Ishikawa (cell line): Measurements from ENCODE around the gene EEPD1.

ENCODE experiments used
- CEBPB ChIP-seq: IDR thresholded peaks from 2 replicates; pipeline ENCODE4 v1.6.1; 2012
- CREB1 ChIP-seq: IDR thresholded peaks from 2 replicates; pipeline ENCODE4 v1.6.1; 2012; ENCODE audit warnings: low read depth
- EGR1 ChIP-seq: IDR thresholded peaks from 2 replicates; pipeline ENCODE4 v1.6.1; 2012
- EP300 ChIP-seq: IDR thresholded peaks from 2 replicates; pipeline ENCODE4 v1.6.1; 2012; ENCODE audit warnings: borderline replicate concordance
- FOXM1 ChIP-seq: IDR thresholded peaks from 2 replicates; pipeline ENCODE4 v1.6.1; 2012; ENCODE audit warnings: low read depth, borderline replicate concordance
- NFIC ChIP-seq: IDR thresholded peaks from 2 replicates; pipeline ENCODE4 v1.6.1; 2012
- RAD21 ChIP-seq: IDR thresholded peaks from 2 replicates; pipeline ENCODE4 v1.6.1; 2012; ENCODE audit warnings: low read depth
- TAF1 ChIP-seq: IDR thresholded peaks from 2 replicates; pipeline ENCODE4 v1.6.1; 2012; ENCODE audit warnings: low read depth, mild to moderate bottlenecking
- TCF12 ChIP-seq: IDR thresholded peaks from 2 replicates; pipeline ENCODE4 v1.6.1; 2012; ENCODE audit warnings: low read depth
- TEAD4 ChIP-seq: IDR thresholded peaks from 2 replicates; pipeline ENCODE4 v1.6.1; 2012
- YY1 ChIP-seq: IDR thresholded peaks from 2 replicates; pipeline ENCODE4 v1.6.1; 2012; ENCODE audit warnings: low read depth
- ZBTB7A ChIP-seq: IDR thresholded peaks from 2 replicates; pipeline ENCODE4 v1.6.1; 2012; ENCODE audit warnings: low read depth
- TF ChIP-seq, protein P1 (sequence below): IDR thresholded peaks from 2 replicates; pipeline ENCODE4 v1.6.1; 2012
- TF ChIP-seq, protein P2 (sequence below): IDR thresholded peaks from 2 replicates; pipeline ENCODE4 v1.6.1; 2012
- TF ChIP-seq, protein P3 (sequence below): IDR thresholded peaks from 2 replicates; pipeline ENCODE4 v1.6.1; 2012; ENCODE audit warnings: low read depth, mild to moderate bottlenecking

The EEPD1 gene

DNA sequence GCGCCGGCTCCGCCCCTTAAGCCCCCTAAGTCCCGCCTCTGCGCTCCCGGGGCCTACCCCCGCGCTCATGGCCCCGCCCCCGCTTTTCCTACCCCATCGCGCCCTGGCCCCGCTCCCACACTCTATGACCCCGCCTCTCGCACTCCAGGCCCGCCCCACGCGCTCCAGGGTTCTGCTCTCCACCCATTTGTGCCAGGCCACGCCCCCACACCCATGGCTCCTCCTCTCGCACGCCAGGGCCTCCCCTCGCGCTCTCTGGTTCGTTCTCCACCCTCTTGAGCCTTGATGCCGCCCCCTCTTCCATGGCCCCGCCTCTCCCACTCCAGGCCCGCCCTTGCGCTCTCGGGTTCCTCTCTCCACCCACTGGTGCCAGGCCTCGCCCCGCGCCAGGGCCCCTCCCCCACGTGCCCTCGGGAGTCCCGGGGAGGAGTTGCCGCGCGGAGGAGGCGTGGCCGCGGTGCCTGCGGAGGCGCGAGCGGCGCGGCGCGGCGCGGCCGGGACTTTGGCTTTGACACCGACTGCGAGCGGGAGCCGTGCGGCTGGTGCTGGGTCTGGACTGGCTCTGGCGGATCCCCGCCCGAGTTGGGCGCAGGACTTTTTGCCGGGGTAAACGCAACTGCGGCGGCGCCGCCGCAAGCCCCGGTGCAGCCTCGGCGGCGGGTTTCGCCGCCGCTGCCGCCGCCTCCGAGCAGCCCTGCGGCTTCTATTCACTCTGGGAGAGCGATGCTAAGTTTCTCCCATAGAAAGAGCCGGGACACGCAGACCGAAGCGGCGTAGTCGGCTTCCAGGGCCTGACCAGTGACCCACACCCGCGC lies at the start of gene EEPD1:
EEPD1 (plus strand) TSS at position 499 of the 815 bp plus-strand sequence. CDS start 1,071 bp downstream, outside the sequence.
- TF ChIP-seq CREB1 (no peak), NFIC (no peak), TCF12 (no peak; the same call in 1 of the 2 replicates), YY1 (no peak), EP300 (no peak), FOXM1 (no peak), TEAD4 (no peak), EGR1 (peak; percentile 21), TAF1 (peak; percentile 44; the same call in 1 of the 2 replicates), RAD21 (no peak)
- TF ChIP-seq, protein P1, sequence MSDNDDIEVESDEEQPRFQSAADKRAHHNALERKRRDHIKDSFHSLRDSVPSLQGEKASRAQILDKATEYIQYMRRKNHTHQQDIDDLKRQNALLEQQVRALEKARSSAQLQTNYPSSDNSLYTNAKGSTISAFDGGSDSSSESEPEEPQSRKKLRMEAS = peak; percentile 74
- TF ChIP-seq, protein P2, sequence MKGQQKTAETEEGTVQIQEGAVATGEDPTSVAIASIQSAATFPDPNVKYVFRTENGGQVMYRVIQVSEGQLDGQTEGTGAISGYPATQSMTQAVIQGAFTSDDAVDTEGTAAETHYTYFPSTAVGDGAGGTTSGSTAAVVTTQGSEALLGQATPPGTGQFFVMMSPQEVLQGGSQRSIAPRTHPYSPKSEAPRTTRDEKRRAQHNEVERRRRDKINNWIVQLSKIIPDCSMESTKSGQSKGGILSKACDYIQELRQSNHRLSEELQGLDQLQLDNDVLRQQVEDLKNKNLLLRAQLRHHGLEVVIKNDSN = peak; percentile 78

DNA sequence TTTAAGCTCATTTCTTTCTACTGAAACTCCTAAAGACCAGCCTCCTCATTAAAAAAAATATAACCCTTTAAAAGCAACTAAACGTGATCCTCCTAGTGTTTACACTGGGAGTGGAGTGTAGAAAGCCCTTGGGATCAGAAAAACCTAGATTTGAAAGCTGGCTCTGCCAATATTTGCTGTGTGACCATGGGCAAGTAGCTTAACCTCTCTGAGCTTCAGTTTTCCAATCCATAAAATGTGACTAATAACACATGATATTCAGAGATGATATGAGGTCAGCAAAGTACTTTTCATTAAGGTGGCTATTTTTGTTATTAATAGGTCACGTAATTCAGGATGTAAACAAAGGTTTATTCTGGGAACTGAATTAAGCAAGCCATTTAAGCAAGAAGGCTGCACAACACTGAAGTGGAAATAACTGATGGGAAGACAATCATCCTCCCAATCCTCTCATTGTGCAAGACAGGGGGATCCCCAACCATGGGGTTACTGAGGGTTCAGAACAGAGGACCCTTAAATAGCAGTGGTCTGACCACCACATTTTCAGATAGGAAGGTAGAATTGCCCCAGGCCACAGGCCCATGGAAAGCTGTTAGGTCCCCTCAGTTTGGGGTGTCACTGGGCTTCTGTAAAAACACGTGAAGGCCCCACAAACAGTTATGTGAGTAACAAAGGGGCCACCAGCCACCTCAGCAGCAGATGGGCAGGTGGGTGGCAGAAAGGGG lies 49.1 kb upstream of the EEPD1 start:
- TF ChIP-seq, protein P3, sequence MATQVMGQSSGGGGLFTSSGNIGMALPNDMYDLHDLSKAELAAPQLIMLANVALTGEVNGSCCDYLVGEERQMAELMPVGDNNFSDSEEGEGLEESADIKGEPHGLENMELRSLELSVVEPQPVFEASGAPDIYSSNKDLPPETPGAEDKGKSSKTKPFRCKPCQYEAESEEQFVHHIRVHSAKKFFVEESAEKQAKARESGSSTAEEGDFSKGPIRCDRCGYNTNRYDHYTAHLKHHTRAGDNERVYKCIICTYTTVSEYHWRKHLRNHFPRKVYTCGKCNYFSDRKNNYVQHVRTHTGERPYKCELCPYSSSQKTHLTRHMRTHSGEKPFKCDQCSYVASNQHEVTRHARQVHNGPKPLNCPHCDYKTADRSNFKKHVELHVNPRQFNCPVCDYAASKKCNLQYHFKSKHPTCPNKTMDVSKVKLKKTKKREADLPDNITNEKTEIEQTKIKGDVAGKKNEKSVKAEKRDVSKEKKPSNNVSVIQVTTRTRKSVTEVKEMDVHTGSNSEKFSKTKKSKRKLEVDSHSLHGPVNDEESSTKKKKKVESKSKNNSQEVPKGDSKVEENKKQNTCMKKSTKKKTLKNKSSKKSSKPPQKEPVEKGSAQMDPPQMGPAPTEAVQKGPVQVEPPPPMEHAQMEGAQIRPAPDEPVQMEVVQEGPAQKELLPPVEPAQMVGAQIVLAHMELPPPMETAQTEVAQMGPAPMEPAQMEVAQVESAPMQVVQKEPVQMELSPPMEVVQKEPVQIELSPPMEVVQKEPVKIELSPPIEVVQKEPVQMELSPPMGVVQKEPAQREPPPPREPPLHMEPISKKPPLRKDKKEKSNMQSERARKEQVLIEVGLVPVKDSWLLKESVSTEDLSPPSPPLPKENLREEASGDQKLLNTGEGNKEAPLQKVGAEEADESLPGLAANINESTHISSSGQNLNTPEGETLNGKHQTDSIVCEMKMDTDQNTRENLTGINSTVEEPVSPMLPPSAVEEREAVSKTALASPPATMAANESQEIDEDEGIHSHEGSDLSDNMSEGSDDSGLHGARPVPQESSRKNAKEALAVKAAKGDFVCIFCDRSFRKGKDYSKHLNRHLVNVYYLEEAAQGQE = no peak
- TF ChIP-seq TEAD4 = no peak

DNA sequence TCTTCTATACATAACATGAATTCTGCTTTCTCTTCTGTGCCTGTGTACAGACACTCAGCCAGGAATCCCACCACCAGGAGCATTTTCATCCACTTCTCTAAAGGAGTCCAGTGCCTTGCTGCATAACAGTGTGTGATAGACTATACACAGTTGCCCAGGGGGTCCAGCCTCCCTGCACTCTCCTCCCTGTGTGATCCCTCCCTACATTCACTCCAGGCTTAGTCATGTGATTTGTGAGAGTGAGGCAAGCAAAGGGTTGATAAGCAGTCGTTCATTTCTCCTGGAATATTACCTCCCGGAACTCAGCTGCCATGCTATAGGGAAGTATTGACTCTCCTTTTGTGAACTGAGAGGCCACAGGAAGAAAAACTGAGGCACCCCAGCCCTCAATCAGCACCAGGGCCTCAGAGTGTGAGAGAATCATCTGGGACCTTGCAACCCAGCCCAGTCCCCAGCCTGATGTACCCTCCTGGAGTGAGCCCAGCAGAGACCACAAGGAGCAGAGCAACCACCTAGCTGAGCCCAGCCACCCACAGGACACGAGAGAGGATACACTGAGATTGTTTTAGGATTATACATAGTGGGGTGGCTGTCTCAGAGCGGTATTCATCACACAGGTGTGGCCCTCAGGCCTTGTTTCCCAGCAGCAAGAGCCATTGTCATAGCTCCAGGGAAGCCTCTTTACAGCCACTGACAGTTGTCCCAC lies 45.0 kb upstream of the EEPD1 start:
- TF ChIP-seq EP300 = no peak
- TF ChIP-seq CEBPB = no peak
- TF ChIP-seq, protein P3 = no peak
- TF ChIP-seq TAF1 = no peak
- TF ChIP-seq YY1 = no peak
- TF ChIP-seq ZBTB7A = no peak
- no peak for TF ChIP-seq CREB1
- TF ChIP-seq, protein P1 = no peak
- no peak for TF ChIP-seq FOXM1
- no peak for TF ChIP-seq EGR1
- TF ChIP-seq TEAD4 = no peak
- no peak for TF ChIP-seq RAD21
- TF ChIP-seq TCF12 = no peak

DNA sequence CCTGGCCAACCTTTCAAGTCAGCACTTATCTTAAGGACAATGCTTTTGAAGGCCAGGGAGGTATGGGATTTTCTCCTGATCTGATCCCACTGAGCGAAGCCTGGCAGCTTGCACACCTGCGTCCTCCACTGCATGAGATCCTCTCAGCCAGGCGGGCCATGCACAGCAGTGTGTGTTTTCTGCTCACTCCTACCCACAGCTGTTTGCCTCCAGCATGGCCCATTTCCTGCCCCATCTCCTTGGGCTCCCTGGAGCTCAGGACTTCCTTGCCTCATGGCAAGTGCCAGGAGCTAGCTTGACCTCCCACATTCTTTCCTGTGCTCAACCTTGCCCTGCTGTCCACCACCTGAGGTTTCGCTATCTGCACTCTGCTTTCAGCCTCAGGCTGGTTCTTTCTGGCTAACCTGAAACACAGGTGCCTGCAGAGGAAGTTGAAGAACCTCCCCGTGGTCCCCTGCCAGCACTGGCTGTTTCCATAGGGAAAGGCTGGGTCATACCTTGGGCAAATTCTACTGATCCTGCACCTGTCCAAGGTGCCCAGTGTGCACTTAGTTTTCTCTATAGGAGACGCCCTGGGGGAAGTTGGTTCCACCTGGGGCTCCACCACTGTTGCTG lies 43.9 kb upstream of the EEPD1 start:
- TF ChIP-seq CEBPB (no peak), CREB1 (no peak), TAF1 (no peak), TCF12 (no peak), YY1 (no peak)
- TF ChIP-seq, protein P3 = peak; percentile 29; the same call in 1 of the 2 replicates
- TF ChIP-seq, protein P2 = no peak
- TF ChIP-seq, protein P1 = no peak
